ENCODE results near the gene HIRIP3.

The HIRIP3 gene

GRCh38 chr16:29995911-29996765 lies 721 bp upstream of the HIRIP3 start, which contains the start of gene INO80E:
INO80E (plus strand) TSS chr16:29996241; CDS start chr16:29996311, 70 bp downstream.
- DNase-seq: peak; percentile 75

DNA sequence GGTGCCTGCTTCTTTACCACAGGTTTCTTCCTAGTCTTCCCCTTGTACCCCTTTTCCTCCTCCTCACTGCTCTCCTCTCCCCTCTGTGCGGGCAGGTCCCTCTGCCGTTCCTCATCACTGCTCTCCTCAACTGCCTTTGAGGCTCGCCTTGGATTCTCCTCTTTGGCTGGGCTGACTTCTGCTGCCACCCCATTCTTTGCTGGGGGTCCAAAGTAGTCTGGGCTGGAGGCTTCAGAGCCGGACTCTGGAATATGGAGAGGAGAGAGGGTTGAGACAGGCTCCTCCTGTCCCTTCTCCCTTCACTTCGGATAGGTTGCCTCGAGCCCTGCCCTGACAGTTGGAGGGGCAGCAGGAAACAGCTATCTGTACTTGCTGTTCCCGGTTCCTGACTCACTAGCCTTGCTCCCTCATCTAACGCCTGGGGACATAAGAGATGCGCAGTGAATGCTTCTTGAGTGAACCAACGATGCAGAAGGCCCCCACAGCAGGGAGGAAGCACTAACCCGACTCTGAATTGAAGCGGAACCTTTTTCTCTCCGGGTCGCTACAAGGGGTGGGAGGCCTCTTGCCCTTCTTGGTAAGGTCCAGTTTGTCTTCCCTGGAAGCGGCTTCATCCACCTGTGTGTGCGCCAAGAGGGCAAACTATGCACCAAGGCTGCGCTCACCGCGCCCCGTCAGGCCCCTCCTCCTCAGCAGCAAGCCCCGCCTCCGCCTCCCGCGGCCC lies 655 bp downstream of the HIRIP3 start:
- DNase-seq: no peak

GRCh38 chr16:29993903-29994599 lies 1.4 kb downstream of the HIRIP3 start:
- DNase-seq: no peak

- no peak for DNase-seq
These were observed 2.1 kb downstream of the HIRIP3 start for GRCh38 chr16:29993191-29993902.

- no peak for DNase-seq
These were observed 3.0 kb downstream of the HIRIP3 start for GRCh38 chr16:29992344-29992967.

DNA sequence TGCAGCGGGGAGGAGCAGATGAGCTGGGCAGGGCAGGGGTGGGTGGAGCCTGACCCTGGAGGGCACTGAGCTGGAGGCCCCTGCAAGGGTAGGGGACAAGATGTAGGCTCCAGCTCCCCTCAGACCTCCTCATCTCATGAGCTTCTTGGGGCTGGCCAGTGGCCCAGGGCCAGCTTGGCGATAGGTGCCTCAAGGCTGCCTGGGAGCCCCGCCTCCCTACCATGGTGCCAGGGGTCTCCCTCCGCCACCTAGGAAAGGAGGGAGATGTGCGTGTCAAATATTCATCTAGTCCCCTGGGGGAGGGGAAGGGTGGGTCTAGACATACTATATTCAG lies 3.9 kb downstream of the HIRIP3 start:
- DNase-seq: no peak

- no peak for DNase-seq
These were observed 4.4 kb downstream of the HIRIP3 start for GRCh38 chr16:29990883-29991570.

DNA sequence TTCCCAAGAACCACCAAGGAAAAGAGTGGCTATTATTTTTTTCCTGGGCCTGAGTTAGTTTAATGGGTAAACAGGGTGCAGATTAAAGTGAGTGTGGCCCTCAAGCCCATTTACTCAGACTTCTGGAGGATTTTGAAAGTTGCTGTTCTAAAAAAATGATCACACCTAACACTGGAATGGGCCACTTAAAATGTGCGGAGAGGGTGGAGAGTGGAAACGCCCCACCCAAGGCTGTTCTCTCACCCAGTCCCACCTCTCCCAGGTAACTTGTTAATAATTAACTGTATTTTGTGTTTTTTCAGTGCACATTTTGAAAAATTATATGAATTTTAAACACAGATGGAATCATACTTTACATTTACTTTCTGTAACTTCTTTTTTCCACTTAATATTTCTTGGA lies 5.4 kb downstream of the HIRIP3 start:
- DNase-seq: no peak

DNA sequence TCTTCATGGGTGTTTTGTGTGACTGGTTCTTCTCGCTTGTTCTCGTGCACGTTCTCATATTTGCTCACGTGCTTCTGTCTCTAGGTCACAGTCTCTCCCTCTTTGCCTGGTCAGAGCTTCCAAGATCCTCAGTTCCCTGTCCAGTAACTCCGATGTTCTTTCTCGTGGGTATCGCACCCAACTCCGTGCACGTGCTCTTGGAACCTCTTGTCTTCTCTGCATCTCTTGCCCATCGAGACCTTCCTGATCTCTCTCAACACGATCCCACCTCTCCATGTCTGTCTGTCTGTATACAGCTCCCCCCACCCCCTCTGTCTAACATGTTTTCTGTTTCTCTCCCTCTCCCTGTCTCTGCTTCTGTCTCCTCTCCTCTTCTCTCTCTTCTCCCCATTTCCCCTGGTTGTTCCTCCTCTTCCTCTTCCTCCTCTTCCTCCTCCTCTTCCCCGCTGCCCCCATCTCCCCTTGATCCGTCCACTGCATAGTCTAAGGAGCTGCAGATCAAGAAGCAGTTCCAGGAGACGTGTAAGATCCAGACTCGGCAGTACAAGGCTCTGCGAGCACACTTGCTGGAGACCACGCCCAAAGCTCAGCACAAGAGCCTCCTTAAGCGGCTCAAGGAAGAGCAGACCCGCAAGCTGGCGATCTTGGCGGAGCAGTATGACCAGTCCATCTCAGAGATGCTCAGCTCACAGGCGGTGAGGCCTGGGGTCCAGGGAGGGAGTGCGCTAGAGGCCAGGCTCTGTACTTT lies 6.1 kb downstream of the HIRIP3 start:
- DNase-seq: no peak

- no peak for DNase-seq
These were observed 6.9 kb downstream of the HIRIP3 start for GRCh38 chr16:29988346-29989075.

GRCh38 chr16:29987371-29988085 lies 7.9 kb downstream of the HIRIP3 start:
- DNase-seq: no peak

GRCh38 chr16:29986931-29987330 lies 8.5 kb downstream of the HIRIP3 start:
- DNase-seq: no peak

DNA sequence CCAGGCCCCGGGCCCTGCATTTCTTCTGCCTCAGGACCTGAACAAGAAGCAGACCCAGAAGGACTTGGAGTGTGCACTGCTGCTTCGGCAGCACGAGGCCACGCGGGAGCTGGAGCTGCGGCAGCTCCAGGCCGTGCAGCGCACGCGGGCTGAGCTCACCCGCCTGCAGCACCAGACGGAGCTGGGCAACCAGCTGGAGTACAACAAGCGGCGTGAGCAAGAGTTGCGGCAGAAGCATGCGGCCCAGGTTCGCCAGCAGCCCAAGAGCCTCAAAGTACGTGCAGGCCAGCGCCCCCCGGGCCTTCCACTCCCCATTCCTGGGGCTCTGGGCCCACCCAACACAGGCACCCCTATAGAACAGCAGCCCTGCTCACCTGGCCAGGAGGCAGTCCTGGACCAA lies 9.2 kb downstream of the HIRIP3 start:
- no peak for DNase-seq

DNA sequence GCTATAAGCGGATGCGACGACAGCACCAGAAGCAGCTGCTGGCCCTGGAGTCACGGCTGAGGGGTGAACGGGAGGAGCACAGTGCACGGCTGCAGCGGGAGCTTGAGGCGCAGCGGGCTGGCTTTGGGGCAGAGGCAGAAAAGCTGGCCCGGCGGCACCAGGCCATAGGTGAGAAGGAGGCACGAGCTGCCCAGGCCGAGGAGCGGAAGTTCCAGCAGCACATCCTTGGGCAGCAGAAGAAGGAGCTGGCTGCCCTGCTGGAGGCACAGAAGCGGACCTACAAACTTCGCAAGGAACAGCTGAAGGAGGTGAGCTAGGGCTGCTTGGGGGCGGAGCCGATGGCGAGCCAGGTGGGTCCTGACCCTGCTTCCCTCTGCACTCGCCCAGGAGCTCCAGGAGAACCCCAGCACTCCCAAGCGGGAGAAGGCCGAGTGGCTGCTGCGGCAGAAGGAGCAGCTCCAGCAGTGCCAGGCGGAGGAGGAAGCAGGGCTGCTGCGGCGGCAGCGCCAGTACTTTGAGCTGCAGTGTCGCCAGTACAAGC lies 10.1 kb downstream of the HIRIP3 start:
- DNase-seq: no peak

DNA sequence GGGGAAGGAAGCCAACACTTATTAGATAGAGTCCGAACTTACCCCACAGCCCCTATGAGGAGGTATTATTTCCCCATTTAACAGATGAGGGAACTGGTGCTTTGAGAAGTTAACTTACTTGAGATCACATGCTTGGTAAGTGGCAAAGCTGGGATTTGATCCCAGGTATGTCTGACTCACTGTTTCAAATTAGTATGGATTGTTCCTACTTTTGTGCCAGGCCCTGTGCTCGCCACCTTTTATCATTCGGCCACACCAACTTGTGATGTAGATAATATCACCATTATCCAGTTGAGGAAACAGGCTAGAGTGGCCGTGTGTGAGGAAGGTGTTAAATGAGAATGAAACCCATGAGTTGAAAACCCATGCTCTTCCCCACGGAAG lies 10.7 kb downstream of the HIRIP3 start:
- no peak for DNase-seq

- no peak for DNase-seq
These were observed 11.2 kb downstream of the HIRIP3 start for GRCh38 chr16:29984137-29984763.

GRCh38 chr16:29983420-29984136 lies 11.8 kb downstream of the HIRIP3 start:
- DNase-seq: no peak

Data from NCI-H1048 (cell line).